SIG-M5 (cell line): ENCODE results near the gene ADARB2.

ENCODE experiments used
- DNase-seq: peaks from one replicate; lab custom pipeline; 2025; lab: John Stamatoyannopoulos, UW

ADARB2 gene

GRCh38 chr10:1154531-1155295 lies 582.6 kb downstream of the ADARB2 start:
- DNase-seq: no peak

GRCh38 chr10:1153805-1154351 lies 583.4 kb downstream of the ADARB2 start:
- DNase-seq: no peak

DNA sequence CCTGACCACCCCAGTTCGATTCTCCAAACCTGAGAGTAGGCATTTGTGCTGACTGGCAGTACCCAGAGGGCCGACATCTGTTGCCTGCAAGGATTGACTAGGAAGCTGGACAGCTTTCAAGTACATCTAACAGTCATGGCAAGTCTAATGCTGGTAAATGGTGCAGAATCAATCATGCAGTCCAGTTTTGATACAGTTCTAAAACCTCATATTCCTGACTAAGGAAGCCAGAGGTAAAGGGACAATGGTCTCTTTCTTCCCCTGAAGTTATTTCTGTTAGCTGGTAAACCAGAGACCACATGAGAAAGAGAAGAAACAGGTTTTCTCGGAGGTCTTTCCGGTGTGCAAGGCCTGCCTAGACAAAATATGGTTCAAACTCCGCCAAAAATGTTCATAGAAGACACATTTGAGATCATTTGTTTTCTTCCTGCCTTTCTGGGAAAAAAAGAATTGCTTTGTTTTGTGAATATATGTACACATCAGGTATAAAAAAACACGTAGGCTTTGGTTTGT lies 584.0 kb downstream of the ADARB2 start:
- no peak for DNase-seq

DNA sequence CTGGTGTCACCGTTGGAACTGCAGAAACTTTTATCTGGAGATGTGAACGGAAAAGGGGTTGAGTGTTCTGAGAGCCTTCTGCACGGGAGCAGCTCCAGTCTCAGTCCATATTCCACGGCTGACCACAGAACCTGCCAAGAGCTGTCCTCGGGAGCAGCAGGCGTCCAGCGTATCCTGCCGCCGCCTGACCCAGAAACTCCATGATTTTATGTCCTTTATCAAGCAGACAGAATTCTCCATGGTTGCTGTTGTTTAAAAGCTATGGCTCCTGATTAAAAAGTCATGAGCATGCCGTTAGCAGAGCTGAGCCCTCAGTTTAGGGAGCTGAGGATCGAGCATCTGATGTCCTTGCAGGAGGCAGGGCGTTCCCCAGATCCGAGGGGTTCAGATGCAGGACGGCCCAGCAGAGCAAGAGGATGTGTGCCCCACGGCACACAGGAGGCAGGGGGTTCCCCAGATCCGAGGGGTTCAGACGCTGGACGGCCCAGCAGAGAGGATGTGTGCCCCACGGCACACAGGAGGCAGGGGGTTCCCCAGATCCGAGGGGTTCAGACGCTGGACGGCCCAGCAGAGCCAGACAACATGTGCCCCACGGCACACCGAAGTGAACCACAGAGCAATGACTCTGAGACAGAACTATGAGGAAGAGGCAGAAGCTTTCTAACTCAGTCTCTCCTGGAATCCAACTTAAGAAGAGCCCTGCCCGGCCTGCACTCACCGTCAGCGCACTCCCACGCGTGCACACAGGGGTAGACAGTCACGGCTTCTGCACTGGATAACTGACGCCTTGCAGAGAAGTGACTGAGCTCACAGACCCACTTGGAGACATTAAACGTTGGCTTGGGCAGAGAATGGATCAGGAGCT lies 584.7 kb downstream of the ADARB2 start:
- DNase-seq: no peak

GRCh38 chr10:1151076-1152033 lies 586.0 kb downstream of the ADARB2 start:
- no peak for DNase-seq

DNA sequence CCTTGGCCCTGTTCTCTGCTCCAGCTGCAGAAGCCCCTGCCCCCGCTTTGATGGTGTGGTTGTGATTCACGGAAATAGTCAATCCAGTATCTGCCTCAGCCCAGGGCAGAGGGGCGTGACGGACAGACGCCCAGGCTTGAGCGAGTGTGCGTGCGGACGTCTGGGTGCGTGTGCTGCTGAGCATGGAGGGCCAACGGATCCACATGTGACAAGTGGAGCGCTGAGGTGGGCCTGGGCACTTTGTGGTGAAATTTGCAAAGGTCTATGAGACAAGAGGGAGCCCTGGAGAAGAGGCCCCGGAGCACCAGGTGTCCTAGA lies 586.7 kb downstream of the ADARB2 start:
- no peak for DNase-seq

DNA sequence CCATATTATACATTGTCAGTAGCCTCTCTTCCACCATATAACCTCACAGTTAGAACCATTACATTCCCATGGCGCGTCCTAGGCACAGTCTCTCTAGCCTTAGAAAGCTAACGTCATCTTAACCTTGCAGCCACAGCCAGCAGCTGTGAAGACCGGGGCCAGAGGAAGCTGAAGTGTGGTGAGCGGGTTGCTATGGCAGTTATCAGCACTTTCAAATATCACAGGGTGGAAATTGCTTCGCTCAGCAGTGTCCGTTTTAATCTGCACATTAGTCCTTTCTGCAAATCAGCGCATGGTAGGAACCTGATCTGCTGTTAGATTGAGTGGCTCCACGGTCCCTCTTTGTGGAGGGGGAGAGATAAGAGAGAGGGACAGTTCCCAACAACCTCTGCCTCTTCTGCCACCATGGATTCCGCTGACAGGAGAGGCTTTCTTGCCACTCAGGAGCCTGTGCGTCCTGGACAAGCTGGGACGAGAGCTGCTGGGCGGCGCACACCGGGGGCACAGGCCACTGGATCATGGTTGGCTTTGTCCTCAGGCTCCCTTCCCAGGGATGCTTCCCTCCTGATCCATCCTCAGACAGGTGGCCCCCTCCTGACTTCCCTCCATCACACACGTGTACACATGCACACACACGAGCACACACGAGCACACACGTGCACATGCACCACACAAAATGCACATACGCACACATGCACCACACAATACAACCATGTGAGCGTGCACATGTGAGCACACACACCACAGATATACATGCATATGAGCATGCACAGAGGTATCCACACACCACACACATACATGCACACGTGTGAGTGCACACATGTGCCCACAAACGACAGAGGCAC lies 587.3 kb downstream of the ADARB2 start:
- DNase-seq: no peak

DNA sequence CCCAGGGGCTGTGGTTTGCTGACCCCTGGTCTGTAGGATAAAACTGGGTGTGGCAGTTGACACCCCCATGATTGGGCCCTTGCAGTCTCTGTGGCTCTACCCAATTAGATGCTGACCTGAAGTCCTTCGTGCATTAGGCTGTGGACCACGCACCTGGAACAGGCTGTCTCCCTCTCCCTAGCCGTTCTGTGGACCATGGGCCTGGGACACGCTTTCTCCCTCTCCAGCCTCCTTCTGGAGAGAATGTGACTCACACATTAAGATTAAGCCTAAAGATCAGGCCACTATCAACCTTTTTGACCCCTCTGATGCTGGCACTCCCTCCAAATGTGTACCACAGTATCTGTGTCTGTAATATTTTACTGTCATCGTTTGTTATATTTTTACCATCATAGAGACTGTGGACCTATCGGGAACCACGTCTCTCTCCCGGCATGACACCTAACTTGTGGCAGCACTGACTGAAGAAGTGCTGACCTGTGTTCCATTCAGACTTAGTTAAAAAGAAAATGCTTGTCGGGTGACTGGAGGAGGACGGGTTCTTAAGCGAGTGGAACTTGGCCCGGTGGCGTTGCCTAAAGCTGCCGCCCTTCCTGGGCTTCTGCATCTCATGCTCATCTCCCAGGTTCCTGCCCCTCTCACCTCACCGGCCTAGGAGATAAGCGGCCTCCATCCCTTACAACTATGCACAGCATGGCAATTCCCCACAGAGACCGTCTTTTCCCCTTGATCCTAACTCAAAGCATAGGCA lies 588.3 kb downstream of the ADARB2 start:
- no peak for DNase-seq

DNA sequence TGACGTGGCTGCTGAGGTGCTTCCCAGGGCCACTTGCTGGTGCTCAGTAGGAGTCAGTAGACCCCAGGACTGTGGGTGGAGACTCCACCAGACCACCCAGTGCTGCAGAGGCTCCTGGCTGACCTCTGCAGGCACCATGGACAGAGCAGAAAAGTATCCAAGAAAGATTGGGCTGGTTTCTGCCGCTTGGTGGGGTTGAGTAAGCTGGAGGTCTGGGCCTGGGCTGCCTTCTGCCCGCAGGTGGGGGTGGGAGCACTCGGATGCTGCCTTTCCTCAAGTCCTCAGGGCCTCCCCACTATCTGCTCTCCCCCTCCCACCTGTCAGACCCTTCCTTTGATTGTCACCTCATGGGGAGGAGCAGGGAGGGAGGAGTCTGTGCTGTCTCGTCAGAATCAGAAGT lies 589.5 kb downstream of the ADARB2 start:
- no peak for DNase-seq

GRCh38 chr10:1142596-1142995 lies 594.7 kb downstream of the ADARB2 start:
- DNase-seq: no peak

DNA sequence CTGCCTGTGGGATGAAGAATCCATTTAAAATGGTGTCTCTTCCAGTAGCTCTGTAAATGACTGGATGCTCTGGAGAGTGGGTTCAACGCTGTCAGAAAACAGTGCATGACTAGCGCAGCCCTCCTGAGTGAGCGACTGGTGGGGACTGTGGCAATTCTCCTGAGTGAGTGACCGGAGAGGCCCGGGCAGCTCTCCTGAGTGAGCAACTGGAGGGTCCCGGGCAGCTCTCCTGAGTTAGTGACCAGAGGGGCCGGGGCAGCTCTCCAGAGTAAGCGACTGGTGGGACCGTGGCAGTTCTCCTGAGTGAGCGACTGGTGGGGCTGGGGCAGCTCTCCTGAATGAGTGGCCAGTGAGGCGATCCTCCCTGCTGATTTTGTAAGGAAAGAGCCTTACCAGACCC lies 595.6 kb downstream of the ADARB2 start:
- no peak for DNase-seq

- no peak for DNase-seq
Measured at GRCh38 chr10:1141261-1141660, 596.1 kb downstream of the ADARB2 start.

DNA sequence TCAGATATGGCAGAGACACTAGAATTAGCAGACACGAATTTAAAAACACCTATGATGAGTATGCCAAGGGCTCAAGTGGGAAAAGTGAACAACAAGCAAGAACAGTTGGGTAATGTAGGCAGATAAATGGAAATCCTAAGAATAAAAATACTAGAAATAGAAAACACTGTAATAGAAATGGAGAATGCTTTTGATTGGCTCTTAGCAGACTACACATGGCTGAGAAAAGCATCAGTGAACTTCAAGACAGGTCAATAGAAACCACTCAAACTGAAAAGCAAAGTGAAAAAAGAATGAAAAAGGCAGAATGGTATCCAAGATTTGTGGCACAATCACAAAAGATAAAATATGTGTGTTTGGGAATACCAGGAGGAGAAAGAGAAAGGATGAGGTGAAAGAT lies 598.8 kb downstream of the ADARB2 start:
- DNase-seq: no peak

DNA sequence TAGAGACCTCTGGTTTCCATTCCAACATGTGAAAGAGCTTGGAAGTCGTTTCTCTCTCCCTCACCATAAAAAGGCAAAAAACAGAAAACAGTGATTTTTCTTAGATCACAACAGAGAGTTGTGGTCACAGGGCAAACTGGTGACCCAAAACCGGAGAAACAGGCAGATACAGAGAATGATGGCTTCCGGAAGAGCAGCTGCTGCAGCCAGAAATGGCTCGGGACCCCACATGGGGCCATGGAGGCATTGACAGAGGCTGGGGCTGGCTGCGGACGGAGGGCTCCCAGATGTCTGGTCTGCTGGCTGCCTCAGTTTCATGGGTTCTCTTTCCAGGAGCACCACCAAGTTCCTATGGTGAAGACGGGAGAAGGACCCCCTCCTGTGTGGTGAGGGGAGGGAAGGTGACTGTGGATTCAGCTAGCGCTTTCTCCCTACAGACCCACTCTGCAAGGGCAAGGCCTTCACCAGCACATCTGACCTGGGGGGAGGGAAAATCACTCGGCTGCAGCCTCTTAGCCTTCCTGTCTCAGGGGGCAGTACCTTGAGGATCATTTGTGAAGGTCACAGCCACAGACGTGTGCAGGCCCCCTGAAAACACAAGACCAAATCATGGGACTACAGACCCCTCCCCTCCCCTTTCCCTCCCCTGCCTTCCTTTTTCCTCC lies 599.7 kb downstream of the ADARB2 start:
- DNase-seq: no peak

- no peak for DNase-seq
Measured at GRCh38 chr10:1136268-1136667, 601.1 kb downstream of the ADARB2 start.

GRCh38 chr10:1134156-1134555 lies 603.2 kb downstream of the ADARB2 start:
- no peak for DNase-seq

DNA sequence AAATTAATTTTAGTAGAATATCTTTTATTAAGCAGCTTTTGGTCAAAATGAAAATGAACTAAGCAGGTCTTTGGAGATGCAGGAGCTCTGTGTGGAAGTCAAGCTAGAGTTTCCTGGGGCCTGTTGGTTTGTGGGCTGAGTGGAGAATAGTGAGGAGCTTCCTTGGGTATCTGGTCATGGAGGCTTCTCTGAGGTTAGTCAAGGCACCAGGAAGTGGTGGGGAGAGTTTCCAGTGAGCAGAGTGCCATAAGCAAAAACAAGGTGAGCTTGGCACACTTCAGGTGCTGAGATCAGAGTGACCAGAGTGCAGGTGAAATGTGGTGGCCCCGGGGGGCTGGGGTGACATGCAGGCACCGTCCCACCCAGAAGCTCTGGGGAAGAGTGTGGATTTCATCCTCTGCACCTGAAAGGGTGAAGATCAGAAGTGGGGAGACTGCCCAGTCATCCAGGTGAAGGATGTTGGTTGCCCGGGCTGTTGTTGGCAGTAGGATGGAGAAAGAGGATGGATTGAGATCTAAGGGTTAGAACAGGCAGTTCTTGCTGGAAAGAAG lies 603.8 kb downstream of the ADARB2 start:
- DNase-seq: no peak

DNA sequence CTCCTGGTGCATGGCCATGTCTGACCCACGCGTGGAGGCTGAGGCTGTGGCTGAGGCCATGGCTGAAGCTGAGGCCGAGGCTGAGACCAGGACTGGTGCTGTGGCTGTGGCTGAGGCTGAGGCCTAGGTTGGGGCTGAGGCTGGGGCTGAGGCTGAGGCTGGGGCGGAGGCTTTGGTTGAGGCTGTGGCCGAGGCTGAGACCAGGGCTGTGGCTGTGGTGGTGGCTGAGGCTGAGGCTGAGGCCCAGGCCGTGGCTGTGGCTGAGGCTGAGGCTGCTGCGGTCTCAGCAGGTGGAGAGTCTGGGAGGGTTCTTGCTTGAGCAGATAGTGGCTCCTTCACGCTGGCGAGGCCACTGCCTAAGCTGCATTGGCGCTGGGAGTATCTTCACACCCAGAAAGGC lies 604.7 kb downstream of the ADARB2 start:
- DNase-seq: no peak
